CD14-positive monocyte (primary cell): ENCODE measurements around the gene ASTN2. TPM values are rescaled to one million over a fixed set of nuclear protein-coding genes. Genes with fewer than 3 reads are reported as not detected.

ENCODE experiments used
- DNase-seq, 3 donors: peaks; one replicate each; pipeline ENCODE4 v3.0.0-alpha.2; 2011 to 2022
- H2AFZ ChIP-seq: 2 replicates; pipeline ENCODE4 v1.6.0; 2012; ENCODE audit warnings: mild to moderate bottlenecking, low read depth, low read length, inconsistent platforms; ENCODE audit not compliant: insufficient read depth, poor library complexity, severe bottlenecking
- H3K27ac ChIP-seq, 2 donors: 1 replicate in 1 of 2; 2 replicates in 1 of 2; pipeline ENCODE4 v1.5.1; 2012 to 2013; ENCODE audit warnings: low read length in 2 of 2, control low read depth in 1 of 2, inconsistent platforms in 1 of 2, low read depth in 1 of 2, mild to moderate bottlenecking in 1 of 2
- H3K27me3 ChIP-seq, 2 donors: one replicate each; pipeline versions ENCODE4 v1.6.0 to v1.6.1; 2011 to 2013; ENCODE audit warnings: low read length in 2 of 2; ENCODE audit not compliant: control insufficient read depth in 2 of 2, insufficient read depth in 2 of 2
- H3K36me3 ChIP-seq, 2 donors: replicated peaks in 1 of 2; 1 replicate in 1 of 2; 2 replicates in 1 of 2; pipeline versions ENCODE4 v1.5.1 to v1.6.1; 2012 to 2013; ENCODE audit warnings: low read length in 2 of 2, control low read depth in 1 of 2, inconsistent platforms in 1 of 2, mild to moderate bottlenecking in 1 of 2; ENCODE audit not compliant: insufficient read depth in 2 of 2, control insufficient read depth in 1 of 2
- H3K4me1 ChIP-seq, 2 donors: 1 replicate in 1 of 2; 2 replicates in 1 of 2; pipeline versions ENCODE4 v1.5.1 to v1.6.1; 2012 to 2013; ENCODE audit warnings: low read length in 2 of 2, control low read depth in 1 of 2, inconsistent platforms in 1 of 2, mild to moderate bottlenecking in 1 of 2, moderate library complexity in 1 of 2; ENCODE audit not compliant: insufficient read depth in 2 of 2, control insufficient read depth in 1 of 2
- H3K4me2 ChIP-seq: replicated peaks from 2 replicates; pipeline ENCODE3; 2012; ENCODE audit warnings: low read length, moderate library complexity, mild to moderate bottlenecking; ENCODE audit not compliant: poor library complexity, severe bottlenecking; ENCODE audit errors: extremely low read depth
- H3K4me3 ChIP-seq, 3 experiments: fragments of 200-600 bp in 1 of 3; sonication (generic) in 1 of 3; replicated peaks in 1 of 3; 1 replicate in 2 of 3; 2 replicates in 1 of 3; pipeline ENCODE4 v1.5.1; 2011 to 2013; ENCODE audit warnings: low read length in 3 of 3, mild to moderate bottlenecking in 3 of 3, control low read depth in 2 of 3, low read depth in 2 of 3, inconsistent platforms in 1 of 3, moderate library complexity in 1 of 3
- H3K79me2 ChIP-seq: 2 replicates; pipeline ENCODE4 v1.6.0; 2012; ENCODE audit warnings: mild to moderate bottlenecking, control low read depth, inconsistent platforms, low read length, moderate library complexity; ENCODE audit not compliant: insufficient read depth
- H3K9ac ChIP-seq: 2 replicates; pipeline ENCODE4 v1.6.0; 2017; ENCODE audit warnings: low read length, mild to moderate bottlenecking; ENCODE audit not compliant: insufficient read depth, poor library complexity, severe bottlenecking
- H3K9me3 ChIP-seq, 2 donors: replicated peaks in 1 of 2; 1 replicate in 1 of 2; 2 replicates in 1 of 2; pipeline versions ENCODE4 v1.5.1 to v1.6.1; 2012 to 2013; ENCODE audit warnings: low read length in 2 of 2, control low read depth in 1 of 2; ENCODE audit not compliant: control insufficient read depth in 1 of 2, insufficient read depth in 1 of 2
- H4K20me1 ChIP-seq: 2 replicates; pipeline ENCODE4 v1.6.0; 2012; ENCODE audit warnings: mild to moderate bottlenecking, low read length, control low read depth, moderate library complexity; ENCODE audit not compliant: insufficient read depth
- H3K27ac Mint-ChIP-seq, 7 donors: one replicate each; pipeline ENCODE4 v1.8.0; 2020; ENCODE audit warnings: mild to moderate bottlenecking in 7 of 7, mixed read lengths in 7 of 7, moderate library complexity in 6 of 7, inconsistent platforms in 2 of 7
- H3K27me3 Mint-ChIP-seq, 3 donors: one replicate each; pipeline ENCODE4 v1.8.0; 2021 to 2022; ENCODE audit warnings: low read depth in 3 of 3, mild to moderate bottlenecking in 3 of 3, mixed read lengths in 3 of 3, moderate library complexity in 3 of 3, inconsistent platforms in 1 of 3
- H3K36me3 Mint-ChIP-seq, 2 donors: one replicate each; pipeline ENCODE4 v1.8.0; 2020; ENCODE audit warnings: mixed read lengths in 2 of 2, inconsistent platforms in 1 of 2, mild to moderate bottlenecking in 1 of 2
- H3K4me1 Mint-ChIP-seq: one replicate; pipeline ENCODE4 v1.8.0; 2020; ENCODE audit warnings: mild to moderate bottlenecking, mixed read lengths
- H3K4me3 Mint-ChIP-seq, 2 donors: one replicate each; pipeline ENCODE4 v1.8.0; 2020; ENCODE audit warnings: mild to moderate bottlenecking in 2 of 2, mixed read lengths in 2 of 2, moderate library complexity in 1 of 2
- H3K9me3 Mint-ChIP-seq, 7 donors: one replicate each; pipeline ENCODE4 v1.8.0; 2020 to 2022; ENCODE audit warnings: mixed read lengths in 7 of 7, mild to moderate bottlenecking in 6 of 7, moderate library complexity in 6 of 7, inconsistent platforms in 2 of 7
- CTCF ChIP-seq: fragments of 200-600 bp; IDR thresholded peaks from one replicate; pipeline ENCODE4 v1.8.0; 2022; ENCODE audit warnings: antibody characterized with exemption, mild to moderate bottlenecking
- WGBS: methylation state at CpG from one replicate; pipeline ENCODE4 v1.1.5; 2013; ENCODE audit warnings: missing lambda C conversion rate; ENCODE audit not compliant: insufficient coverage; 5-methylcytosine and 5-hydroxymethylcytosine counted together
- intact Hi-C, 2 donors: fragments of 100-400 bp; cut with micrococcal nuclease; formaldehyde crosslinking; loops; one replicate each; pipeline versions ENCODE4 v1.15.0 to v1.15.1; 2023
- polyA plus RNA-seq, 3 donors: library from polyadenylated mRNA; depleted of rRNA in 1 of 3; unstranded in 2 of 3; stranded (reverse) in 1 of 3; fragments of 300-500 nt in 2 of 3; fragments of >200 nt in 1 of 3; fragmentation: Illumina TruSeq in 2 of 3; gene quantifications; 1 replicate in 2 of 3; 2 replicates in 1 of 3; pipeline ENCODE4 v1.2.3, GENCODE V29; 2012 to 2021

The ASTN2 gene
- polyA plus RNA-seq, 3 donors: not detected

- Mint-ChIP-seq H3K9me3 (peaks cover 0 to 7% (median 2%) of the 10 kb centered on the region in 7 donors), H3K27me3 (peaks cover 0 to 1% (median 0%) of the 10 kb centered on the region in 3 donors), H3K4me3 (no peak overlapping the region), H3K27ac (no peak overlapping the region), H3K4me1 (no peaks in the 10 kb centered on the region), H3K36me3 (no peaks in the 10 kb centered on the region)
- no peak overlapping the region for H3K4me2 ChIP-seq
- intact Hi-C loops: no loop called here
- H2AFZ ChIP-seq: no peak overlapping the region
- no peak overlapping the region for H3K9ac ChIP-seq
- no peak overlapping the region for H3K4me3 ChIP-seq
- no peaks in the 10 kb centered on the region for H3K27me3 ChIP-seq
- no peak for DNase-seq
- no peaks in the 10 kb centered on the region for H3K36me3 ChIP-seq
- WGBS: no CpG with 5 or more reads among the region's 2 CpGs
- peaks cover 0 to 4% of the 10 kb centered on the region in 2 donors for H3K9me3 ChIP-seq
- H4K20me1 ChIP-seq: no peaks in the 10 kb centered on the region
- no peak overlapping the region for H3K27ac ChIP-seq
- TF ChIP-seq CTCF: no peak
- H3K4me1 ChIP-seq: no peaks in the 10 kb centered on the region
- no peaks in the 10 kb centered on the region for H3K79me2 ChIP-seq
Measured at GRCh38 chr9:117379341-117379740, 35.5 kb downstream of the ASTN2 start.

GRCh38 chr9:117377046-117377445 lies 37.8 kb downstream of the ASTN2 start:
- 57% methylated on average over 4 of the region's 5 CpGs for WGBS
- H2AFZ ChIP-seq: no peak overlapping the region
- no peak overlapping the region for H3K9ac ChIP-seq
- no peaks in the 10 kb centered on the region for H3K4me1 ChIP-seq
- peaks cover 0 to 7% (median 4%) of the 10 kb centered on the region in 7 donors for H3K9me3 Mint-ChIP-seq
- H4K20me1 ChIP-seq: no peaks in the 10 kb centered on the region
- no peaks in the 10 kb centered on the region for H3K27me3 ChIP-seq
- H3K36me3 Mint-ChIP-seq: no peaks in the 10 kb centered on the region
- no peak overlapping the region for H3K27ac Mint-ChIP-seq
- H3K4me1 Mint-ChIP-seq: no peaks in the 10 kb centered on the region
- no peak for DNase-seq
- peaks cover 0 to 4% of the 10 kb centered on the region in 2 donors for H3K9me3 ChIP-seq
- no peak overlapping the region for H3K4me3 ChIP-seq
- H3K79me2 ChIP-seq: no peaks in the 10 kb centered on the region
- no peak overlapping the region for H3K4me2 ChIP-seq
- H3K27ac ChIP-seq: no peak overlapping the region
- intact Hi-C loops: no loop called here
- no peak for TF ChIP-seq CTCF
- peaks cover 0 to 1% (median 0%) of the 10 kb centered on the region in 3 donors for H3K27me3 Mint-ChIP-seq
- no peak overlapping the region for H3K4me3 Mint-ChIP-seq
- H3K36me3 ChIP-seq: no peaks in the 10 kb centered on the region
